ENCODE results near the gene LMAN1L.
A peak's percentile ranks its signal among the peaks of the same experiment; 100 is the strongest.

LMAN1L gene

GRCh38 chr15:74863239-74864056 is 50.8 kb downstream of the LMAN1L start:
- no peak for DNase-seq

GRCh38 chr15:74864296-74864695 is 51.7 kb downstream of the LMAN1L start:
- no peak for DNase-seq

GRCh38 chr15:74865316-74865715 is 52.7 kb downstream of the LMAN1L start:
- no peak for DNase-seq

GRCh38 chr15:74866090-74866489 is 53.5 kb downstream of the LMAN1L start:
- DNase-seq, result no peak

DNA sequence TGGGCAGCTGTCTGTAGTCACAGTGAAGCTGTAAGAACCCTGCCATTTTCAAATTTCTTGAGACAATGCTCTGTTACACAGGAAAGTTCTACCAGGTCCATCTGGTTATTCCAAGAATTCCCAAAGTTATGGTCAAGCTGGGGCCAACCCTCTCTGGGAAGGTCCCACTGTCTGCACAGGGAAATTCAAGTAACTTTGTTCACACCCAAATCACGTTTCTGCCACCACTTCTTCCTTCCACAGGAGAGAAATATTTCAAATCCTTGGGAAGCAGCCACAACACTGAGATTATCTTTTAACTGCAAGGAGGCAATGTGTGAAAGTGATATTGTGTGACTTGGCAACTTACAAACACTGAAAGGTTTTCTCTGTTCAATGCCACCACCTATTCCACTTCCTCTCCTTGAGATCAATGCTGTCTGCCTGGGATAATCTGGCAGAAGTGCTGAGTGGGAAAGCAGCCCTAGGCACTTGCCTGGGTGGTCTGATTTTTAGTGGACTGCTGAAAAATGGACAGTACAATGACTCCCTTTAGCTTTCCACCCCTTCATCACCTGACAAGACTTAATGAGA is 54.9 kb downstream of the LMAN1L start:
- DNase-seq, result no peak

GRCh38 chr15:74868059-74868458 is 55.4 kb downstream of the LMAN1L start:
- DNase-seq, result no peak

GRCh38 chr15:74869372-74869725 is 56.7 kb downstream of the LMAN1L start:
- DNase-seq, result no peak

- peak; percentile 80 for DNase-seq
These were observed 57.2 kb downstream of the LMAN1L start for GRCh38 chr15:74869726-74870407.

- DNase-seq, result no peak
These were observed 58.0 kb downstream of the LMAN1L start for GRCh38 chr15:74870436-74871215.

DNA sequence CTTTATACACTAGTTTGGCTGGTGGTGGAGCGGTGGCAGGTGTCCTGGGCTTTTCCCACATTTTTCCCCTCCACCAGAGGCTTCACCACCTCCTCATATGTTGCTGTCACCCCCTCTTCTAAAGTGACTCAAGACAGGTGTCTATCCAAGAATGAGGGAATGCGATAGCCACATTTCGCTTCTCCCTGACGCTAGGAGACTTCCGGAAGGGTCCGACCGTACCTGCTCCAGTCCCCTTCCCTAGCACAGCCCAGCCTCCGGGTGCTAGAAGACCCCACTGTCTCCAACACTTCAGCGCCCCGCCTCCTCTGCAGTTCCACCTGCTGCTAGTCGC is 60.0 kb downstream of the LMAN1L start:
- DNase-seq, result no peak

- peak; percentile 97 for DNase-seq
These were observed 60.6 kb downstream of the LMAN1L start, which contains the start of gene SCAMP2 for GRCh38 chr15:74873036-74873755. Gene SCAMP2, minus strand, starts transcription at chr15:74873365. Its CDS starts 110 bp downstream, at chr15:74873255.

DNA sequence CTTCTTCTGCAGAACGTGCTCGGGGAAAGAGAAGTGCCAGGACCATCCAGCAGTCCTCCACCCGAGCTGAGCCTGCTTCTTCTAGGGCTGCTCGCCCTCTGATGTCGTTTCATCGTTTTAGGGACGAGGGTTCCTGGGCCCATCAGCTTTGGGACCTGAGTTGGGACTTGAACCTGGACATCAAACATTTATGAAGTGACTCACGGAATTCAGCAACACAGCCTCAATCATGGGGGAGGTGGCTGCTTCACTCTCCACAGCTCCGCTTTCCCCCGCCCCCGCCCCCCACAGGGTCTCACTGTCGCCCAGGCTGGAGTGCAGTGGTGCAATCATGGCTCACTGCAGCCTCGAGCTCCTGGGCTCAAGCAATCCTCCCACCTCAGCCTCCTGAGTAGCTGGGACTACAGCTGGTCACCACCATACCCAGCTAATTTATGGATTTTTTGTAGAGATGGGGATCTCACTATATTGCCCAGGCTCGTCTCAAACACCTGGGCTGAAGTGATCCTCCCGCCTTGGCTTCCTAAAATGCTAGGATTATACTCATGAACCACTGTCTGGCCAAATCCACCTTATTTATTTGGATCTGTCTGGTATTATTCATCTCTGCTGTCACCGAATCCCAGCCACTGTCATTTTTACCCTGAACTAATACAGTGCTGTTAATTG is 61.3 kb downstream of the LMAN1L start:
- DNase-seq, result no peak

Data from femur (tissue), 1 donor.